Endothelial cell (in vitro differentiated cells): ENCODE data around the gene PATL2. TPM values are rescaled to one million over a fixed set of nuclear protein-coding genes. Genes with fewer than 3 reads are reported as not detected.

Source experiments
- DNase-seq: peaks from one replicate; pipeline ENCODE4 v3.0.0; 2021; ENCODE audit warnings: low spot score
- H3K27ac Mint-ChIP-seq: one replicate; pipeline ENCODE4 v1.8.0; 2021; ENCODE audit warnings: mixed read lengths, inconsistent platforms; ENCODE audit not compliant: unreplicated experiment
- H3K27me3 Mint-ChIP-seq: one replicate; pipeline ENCODE4 v1.8.0; 2021; ENCODE audit warnings: mild to moderate bottlenecking, moderate library complexity, mixed read lengths, inconsistent platforms; ENCODE audit not compliant: unreplicated experiment
- H3K36me3 Mint-ChIP-seq: one replicate; pipeline ENCODE4 v1.8.0; 2021; ENCODE audit warnings: mild to moderate bottlenecking, low read depth, mixed read lengths, inconsistent platforms; ENCODE audit not compliant: unreplicated experiment
- H3K4me1 Mint-ChIP-seq: one replicate; pipeline ENCODE4 v1.8.0; 2021; ENCODE audit warnings: mild to moderate bottlenecking, mixed read lengths, inconsistent platforms; ENCODE audit not compliant: unreplicated experiment
- H3K4me3 Mint-ChIP-seq: one replicate; pipeline ENCODE4 v1.8.0; 2021; ENCODE audit warnings: mild to moderate bottlenecking, mixed read lengths, inconsistent platforms; ENCODE audit not compliant: unreplicated experiment
- H3K9me3 Mint-ChIP-seq: one replicate; pipeline ENCODE4 v1.8.0; 2021; ENCODE audit warnings: mixed read lengths, inconsistent platforms; ENCODE audit not compliant: unreplicated experiment
- total RNA-seq: library from RNA; stranded (reverse); fragmentation: NEBNext Ultra II Directional; extraction: Animal tissue kit (Norgen Biotek cat#: 25700); gene quantifications from one replicate; pipeline ENCODE4 v1.2.1, GENCODE V29; 2021; ENCODE audit not compliant: unreplicated experiment
- TF ChIP-seq, protein P1 (sequence below): fragments of 200-600 bp; sonication (generic); IDR thresholded peaks from one replicate; pipeline ENCODE4 v1.5.0; 2021; ENCODE audit warnings: antibody characterized with exemption; ENCODE audit not compliant: unreplicated experiment

Gene PATL2
- total RNA-seq, 1 donor from 2014 or later: 0.69 TPM

DNA sequence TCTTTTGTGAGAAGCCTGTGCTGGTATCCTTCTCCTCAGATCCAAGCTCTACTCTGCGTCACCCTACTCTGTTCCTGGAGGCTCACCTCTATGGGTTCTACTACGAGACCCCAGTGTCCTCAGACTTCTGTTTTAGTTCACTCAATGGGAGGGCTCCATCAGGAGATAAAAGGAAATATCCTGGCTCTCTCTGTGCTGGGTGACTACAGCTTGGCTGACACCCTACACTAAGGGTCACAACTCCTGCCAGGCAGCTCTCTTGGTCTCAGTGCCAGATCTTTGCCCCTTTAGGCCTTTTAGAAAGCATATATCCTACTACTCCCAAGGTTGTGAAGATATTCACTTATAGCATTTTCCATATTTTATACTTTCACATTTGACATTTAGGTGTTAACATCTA, 94.1 kb downstream of the PATL2 start:
- no peak overlapping the region for H3K27ac Mint-ChIP-seq
- TF ChIP-seq, protein P1, sequence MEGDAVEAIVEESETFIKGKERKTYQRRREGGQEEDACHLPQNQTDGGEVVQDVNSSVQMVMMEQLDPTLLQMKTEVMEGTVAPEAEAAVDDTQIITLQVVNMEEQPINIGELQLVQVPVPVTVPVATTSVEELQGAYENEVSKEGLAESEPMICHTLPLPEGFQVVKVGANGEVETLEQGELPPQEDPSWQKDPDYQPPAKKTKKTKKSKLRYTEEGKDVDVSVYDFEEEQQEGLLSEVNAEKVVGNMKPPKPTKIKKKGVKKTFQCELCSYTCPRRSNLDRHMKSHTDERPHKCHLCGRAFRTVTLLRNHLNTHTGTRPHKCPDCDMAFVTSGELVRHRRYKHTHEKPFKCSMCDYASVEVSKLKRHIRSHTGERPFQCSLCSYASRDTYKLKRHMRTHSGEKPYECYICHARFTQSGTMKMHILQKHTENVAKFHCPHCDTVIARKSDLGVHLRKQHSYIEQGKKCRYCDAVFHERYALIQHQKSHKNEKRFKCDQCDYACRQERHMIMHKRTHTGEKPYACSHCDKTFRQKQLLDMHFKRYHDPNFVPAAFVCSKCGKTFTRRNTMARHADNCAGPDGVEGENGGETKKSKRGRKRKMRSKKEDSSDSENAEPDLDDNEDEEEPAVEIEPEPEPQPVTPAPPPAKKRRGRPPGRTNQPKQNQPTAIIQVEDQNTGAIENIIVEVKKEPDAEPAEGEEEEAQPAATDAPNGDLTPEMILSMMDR: no peak
- H3K9me3 Mint-ChIP-seq: no peaks in the 10 kb centered on the region
- H3K4me3 Mint-ChIP-seq: no peak overlapping the region
- H3K36me3 Mint-ChIP-seq: peaks cover 20% of the 10 kb centered on the region
- no peaks in the 10 kb centered on the region for H3K4me1 Mint-ChIP-seq
- DNase-seq: no peak
- H3K27me3 Mint-ChIP-seq: no peaks in the 10 kb centered on the region

Other genes starting within 250 kb of the PATL2 start
- 83.1 TPM for gene EIF3J, start 174.2 kb downstream of the PATL2 start, total RNA-seq
- 37.1 TPM for gene SPG11, start 47.7 kb downstream of the PATL2 start, total RNA-seq
- gene B2M, start 194 bp upstream of the PATL2 start, total RNA-seq: 546 TPM
- gene TRIM69, start 25.2 kb upstream of the PATL2 start, total RNA-seq: 13.4 TPM
- gene TERB2, start 245.4 kb upstream of the PATL2 start, total RNA-seq: not detected